Fibroblast of peridontal ligament (primary cell): ENCODE results near the gene CUBN.

Source experiments
- DNase-seq: peaks from one replicate; pipeline ENCODE4 v3.0.0-alpha.2; 2010; ENCODE audit errors: extremely low read depth

Gene CUBN

GRCh38 chr10:16919121-16919982, 210.3 kb downstream of the CUBN start:
- no peak for DNase-seq

- no peak for DNase-seq
These were observed 213.1 kb downstream of the CUBN start for GRCh38 chr10:16916496-16916895.

- no peak for DNase-seq
These were observed 214.3 kb downstream of the CUBN start for GRCh38 chr10:16915300-16915699.

GRCh38 chr10:16913266-16913665, 216.3 kb downstream of the CUBN start:
- DNase-seq, result no peak

DNA sequence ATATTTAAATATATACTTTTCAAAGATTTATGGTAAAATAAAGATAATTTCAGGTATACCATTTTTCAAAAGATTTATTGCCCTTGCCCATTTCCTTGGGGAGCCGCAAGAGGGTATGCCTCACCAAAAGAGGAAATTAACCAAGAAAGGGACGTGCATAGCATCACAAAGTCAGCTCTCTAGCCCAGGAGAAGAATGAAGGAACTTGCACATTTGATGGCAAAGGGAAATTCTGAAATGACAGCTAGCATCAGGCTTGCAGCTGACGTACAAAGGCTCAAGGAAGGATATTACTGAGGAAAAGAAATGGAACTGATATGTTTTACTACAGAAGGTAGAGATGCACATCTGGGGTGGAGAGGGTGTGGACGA, 218.8 kb downstream of the CUBN start:
- DNase-seq, result no peak

- DNase-seq, result no peak
These were observed 219.4 kb downstream of the CUBN start for GRCh38 chr10:16909961-16910792.

- peak; percentile 33 for DNase-seq
These were observed 220.3 kb downstream of the CUBN start for GRCh38 chr10:16909271-16909767.

GRCh38 chr10:16907687-16908086, 221.9 kb downstream of the CUBN start:
- DNase-seq, result no peak

DNA sequence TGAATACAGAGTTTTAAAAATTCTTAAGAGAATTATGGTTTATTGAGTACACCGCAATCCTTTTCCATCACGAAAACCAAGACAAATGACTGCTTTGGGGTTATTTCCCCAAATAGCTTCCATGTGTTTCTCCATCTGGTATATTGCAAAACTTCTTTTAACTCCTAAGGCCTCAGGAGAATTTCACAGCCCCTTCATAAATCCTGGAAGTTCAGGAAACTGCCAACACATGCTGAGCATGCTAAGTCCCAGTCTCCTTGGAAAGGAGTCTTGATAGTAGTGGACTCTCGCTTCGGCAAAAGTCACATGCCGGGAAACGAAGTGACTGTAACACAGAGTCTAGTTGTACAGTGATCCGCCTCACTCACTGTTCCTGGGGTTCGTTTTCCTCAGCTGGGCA, 224.3 kb downstream of the CUBN start:
- DNase-seq, result peak; percentile 97

DNA sequence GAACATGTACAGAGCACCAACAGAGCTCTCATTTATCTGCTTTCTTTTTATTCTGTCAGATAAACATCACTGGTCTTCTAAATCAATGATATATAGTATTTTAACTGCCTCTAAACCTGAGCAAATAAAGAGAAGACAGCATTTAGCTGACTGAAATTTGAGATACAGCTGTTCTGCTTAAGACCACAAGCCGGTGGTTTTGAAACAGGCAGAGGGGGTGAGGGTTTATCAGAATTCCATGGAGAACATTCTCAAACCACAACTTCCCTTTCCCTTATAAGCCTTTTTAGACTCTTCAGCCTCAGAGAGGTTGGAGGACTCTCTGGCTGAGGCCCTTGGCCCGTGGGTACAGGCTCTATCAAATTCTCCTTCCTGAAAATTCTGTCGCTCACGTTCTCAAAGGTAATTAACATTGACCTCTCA, 225.0 kb downstream of the CUBN start:
- peak; percentile 96 for DNase-seq

DNA sequence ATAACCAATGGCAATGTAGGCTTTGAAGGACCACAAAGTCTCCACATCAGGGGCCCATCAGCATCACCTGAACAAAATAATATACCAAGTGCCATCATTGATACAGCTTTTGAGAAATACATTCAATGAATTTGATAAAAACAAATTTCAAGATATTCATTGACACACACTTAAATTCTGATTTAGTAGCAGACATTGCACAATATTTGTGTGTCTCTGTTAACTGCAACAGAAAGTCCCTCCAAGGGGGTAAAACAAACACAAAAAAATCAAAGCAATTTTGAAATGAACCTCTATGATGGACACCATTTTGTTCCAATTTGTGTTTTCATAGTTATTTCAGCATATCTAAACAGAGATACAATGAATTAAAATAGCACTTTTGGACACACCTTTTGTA, 225.6 kb downstream of the CUBN start:
- no peak for DNase-seq

GRCh38 chr10:16902606-16903005, 227.0 kb downstream of the CUBN start:
- DNase-seq, result no peak

GRCh38 chr10:16901106-16901505, 228.5 kb downstream of the CUBN start:
- DNase-seq, result no peak

GRCh38 chr10:16896993-16897392, 232.6 kb downstream of the CUBN start:
- no peak for DNase-seq

- DNase-seq, result no peak
These were observed 234.8 kb downstream of the CUBN start for GRCh38 chr10:16894821-16895220.

- no peak for DNase-seq
These were observed 235.9 kb downstream of the CUBN start for GRCh38 chr10:16893664-16894063.

DNA sequence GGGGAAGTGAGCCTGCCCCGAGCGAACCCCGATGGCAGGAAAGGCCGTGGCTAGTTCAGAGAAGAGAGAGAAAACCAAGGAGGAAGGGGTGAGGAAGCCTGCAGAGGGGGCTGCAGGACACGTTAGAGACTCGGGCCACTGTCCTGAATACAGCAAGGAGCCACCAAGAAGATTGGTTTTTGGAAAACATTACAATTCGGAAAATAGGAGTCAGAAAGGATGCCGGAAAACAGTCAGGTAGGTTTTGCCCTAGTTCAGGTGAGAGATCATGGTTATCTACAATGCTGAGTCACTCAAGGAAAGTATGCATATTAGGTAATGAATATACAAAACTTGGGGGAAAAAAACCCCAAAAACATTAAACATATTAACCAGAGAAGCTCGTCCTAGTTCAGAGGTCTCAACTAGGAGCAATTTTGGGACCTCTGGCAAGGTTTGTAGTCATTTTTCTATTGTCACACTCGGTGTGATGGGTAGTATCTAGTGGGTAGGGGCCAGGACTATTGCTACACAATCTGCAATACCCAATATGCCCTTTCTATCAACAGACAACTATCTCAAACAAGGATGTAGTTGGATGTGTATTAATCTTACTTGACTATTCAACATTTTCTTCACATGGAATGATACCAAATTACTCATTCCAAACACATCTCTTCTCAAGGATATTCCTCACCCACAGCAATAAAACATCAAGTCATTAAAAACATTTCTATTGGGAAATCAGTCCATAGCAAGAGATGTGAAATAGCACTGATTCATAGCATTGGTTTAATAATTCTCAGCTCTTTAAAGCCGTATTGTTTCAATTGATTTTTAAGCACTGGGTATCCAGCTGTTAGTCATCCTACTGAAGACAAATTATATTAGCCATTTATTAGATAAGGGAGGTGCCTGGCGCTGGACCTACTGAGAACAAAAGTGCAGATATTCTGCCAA, 238.0 kb downstream of the CUBN start:
- DNase-seq, result peak; percentile 89

DNA sequence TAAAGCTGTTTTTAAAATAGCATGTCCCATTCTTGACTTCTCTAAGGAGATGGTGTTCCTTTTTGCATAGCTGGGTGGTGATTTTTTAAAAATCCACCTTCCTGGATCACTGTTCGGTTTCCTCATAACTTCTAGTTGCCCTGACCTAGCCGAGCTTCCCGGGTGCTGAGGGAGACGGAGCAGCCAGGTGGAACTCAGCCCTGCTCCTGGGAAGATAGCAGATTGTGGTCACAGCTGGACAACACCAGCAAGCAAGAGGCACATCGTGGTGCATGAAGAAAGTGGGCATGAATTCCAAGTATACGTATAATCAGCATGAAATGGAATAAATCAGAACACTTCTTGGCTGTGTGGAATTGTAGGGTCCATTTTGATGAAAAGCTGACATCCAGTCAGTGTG, 238.9 kb downstream of the CUBN start:
- DNase-seq, result no peak

DNA sequence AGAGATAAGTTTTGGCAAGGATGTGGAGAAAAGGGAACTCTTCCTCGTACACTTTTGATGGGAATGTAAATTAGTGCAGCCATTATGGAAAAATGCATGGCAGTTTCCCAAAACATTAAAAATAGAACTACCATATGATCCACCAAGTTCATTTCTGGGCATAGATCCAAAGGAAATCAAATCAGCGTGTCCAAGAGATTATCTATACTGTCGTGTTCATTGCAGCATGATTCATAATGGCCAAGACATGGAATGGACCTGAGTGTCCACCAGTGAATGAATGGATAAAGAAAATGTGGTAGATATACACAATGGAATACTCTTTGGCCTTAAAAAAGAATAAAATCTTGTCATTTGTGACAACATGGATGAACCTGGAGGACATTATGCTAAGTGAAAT, 242.0 kb downstream of the CUBN start:
- peak; percentile 92 for DNase-seq

- no peak for DNase-seq
These were observed 243.6 kb downstream of the CUBN start for GRCh38 chr10:16886031-16886430.

- no peak for DNase-seq
These were observed 245.1 kb downstream of the CUBN start for GRCh38 chr10:16884497-16884896.

DNA sequence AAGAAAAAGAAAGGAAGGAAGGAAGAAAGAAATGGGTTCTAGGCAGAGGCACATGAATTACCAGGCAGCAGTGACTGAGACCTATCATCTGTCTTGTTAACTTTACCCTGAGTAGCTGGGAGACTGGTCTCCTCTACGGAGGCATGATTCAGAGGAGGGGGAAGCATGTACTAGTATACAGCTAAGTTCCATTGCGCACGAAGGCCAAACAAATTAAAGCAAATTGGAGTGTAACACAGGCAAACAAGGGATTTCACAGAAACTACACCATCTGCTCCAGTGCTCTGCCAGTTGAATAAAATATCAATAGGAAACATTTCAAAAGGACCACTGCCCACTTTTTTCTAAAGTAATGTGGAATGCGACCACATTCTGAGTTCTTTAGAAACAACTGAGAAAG, 246.5 kb downstream of the CUBN start:
- no peak for DNase-seq
